ENCODE data around the gene NR0B2. TPM values are rescaled to one million over a fixed set of nuclear protein-coding genes. Genes with fewer than 3 reads are reported as not detected.
"Not testable (repeated sequence)": the region's sequence is repeated elsewhere in the genome, so short reads cannot be mapped to it uniquely, and the experiment has no call there.

The NR0B2 gene
- total RNA-seq, 1 donor from 2014 or later = not detected

- H3K79me2 ChIP-seq (ENCODE audit: insufficient read depth, low read length) = no peaks in the 10 kb centered on the region
- H3K27ac Mint-ChIP-seq (ENCODE audit: unreplicated experiment) = no peak overlapping the region
- no peak overlapping the region for H3K9ac ChIP-seq (ENCODE audit: low read length)
- H3K36me3 Mint-ChIP-seq (ENCODE audit: low read depth, unreplicated experiment) = no peaks in the 10 kb centered on the region
- no peaks in the 10 kb centered on the region for H3K27me3 Mint-ChIP-seq (ENCODE audit: low read depth, unreplicated experiment)
- H3K4me1 ChIP-seq (ENCODE audit: insufficient read depth, low read length) = peaks cover 3% of the 10 kb centered on the region
- no peak overlapping the region for H3K4me3 ChIP-seq (ENCODE audit: insufficient read depth, low read depth, low read length)
- no peak overlapping the region for H2AFZ ChIP-seq (ENCODE audit: low read depth, low read length)
- H3K9me3 Mint-ChIP-seq (ENCODE audit: unreplicated experiment) = peaks cover 2% of the 10 kb centered on the region
- H3K4me2 ChIP-seq (ENCODE audit: low read length) = no peak overlapping the region
- TF ChIP-seq, protein P1, sequence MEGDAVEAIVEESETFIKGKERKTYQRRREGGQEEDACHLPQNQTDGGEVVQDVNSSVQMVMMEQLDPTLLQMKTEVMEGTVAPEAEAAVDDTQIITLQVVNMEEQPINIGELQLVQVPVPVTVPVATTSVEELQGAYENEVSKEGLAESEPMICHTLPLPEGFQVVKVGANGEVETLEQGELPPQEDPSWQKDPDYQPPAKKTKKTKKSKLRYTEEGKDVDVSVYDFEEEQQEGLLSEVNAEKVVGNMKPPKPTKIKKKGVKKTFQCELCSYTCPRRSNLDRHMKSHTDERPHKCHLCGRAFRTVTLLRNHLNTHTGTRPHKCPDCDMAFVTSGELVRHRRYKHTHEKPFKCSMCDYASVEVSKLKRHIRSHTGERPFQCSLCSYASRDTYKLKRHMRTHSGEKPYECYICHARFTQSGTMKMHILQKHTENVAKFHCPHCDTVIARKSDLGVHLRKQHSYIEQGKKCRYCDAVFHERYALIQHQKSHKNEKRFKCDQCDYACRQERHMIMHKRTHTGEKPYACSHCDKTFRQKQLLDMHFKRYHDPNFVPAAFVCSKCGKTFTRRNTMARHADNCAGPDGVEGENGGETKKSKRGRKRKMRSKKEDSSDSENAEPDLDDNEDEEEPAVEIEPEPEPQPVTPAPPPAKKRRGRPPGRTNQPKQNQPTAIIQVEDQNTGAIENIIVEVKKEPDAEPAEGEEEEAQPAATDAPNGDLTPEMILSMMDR (IDR thresholded peaks at IDR 0.05; ENCODE audit: insufficient read depth, low read depth, low read length) = no peak
- TF ChIP-seq EZH2 (IDR thresholded peaks at IDR 0.05; ENCODE audit: insufficient read depth, low read length) = no peak
- DNase-seq (ENCODE audit: low read depth) (no peak), FAIRE-seq (no peak)
- no peaks in the 10 kb centered on the region for H3K9me3 ChIP-seq (ENCODE audit: insufficient read depth, low read depth, low read length)
- no peak overlapping the region for H3K27ac ChIP-seq (ENCODE audit: low read depth, low read length)
- no peaks in the 10 kb centered on the region for H3K4me1 Mint-ChIP-seq (ENCODE audit: low read depth, unreplicated experiment)
- H4K20me1 ChIP-seq (ENCODE audit: insufficient read depth, low read length) = peaks cover 11% of the 10 kb centered on the region
- H3K4me3 Mint-ChIP-seq (ENCODE audit: unreplicated experiment) = no peak overlapping the region
- peaks cover 12% of the 10 kb centered on the region for H3K36me3 ChIP-seq (ENCODE audit: insufficient read depth, low read length)
- no peaks in the 10 kb centered on the region for H3K27me3 ChIP-seq (ENCODE audit: insufficient read depth, low read length)
Measured at GRCh38 chr1:26874896-26875295, 38.9 kb downstream of the NR0B2 start.

GRCh38 chr1:26873097-26873496 lies 40.7 kb downstream of the NR0B2 start:
- Mint-ChIP-seq H3K27ac (ENCODE audit: unreplicated experiment) (peak overlapping the region; percentile 34), H3K4me3 (ENCODE audit: unreplicated experiment) (peak overlapping the region; percentile 34)
- H3K36me3 ChIP-seq (ENCODE audit: insufficient read depth, low read length); H3K4me1 Mint-ChIP-seq (ENCODE audit: low read depth, unreplicated experiment); H3K27ac ChIP-seq (ENCODE audit: low read depth, low read length); H3K27me3 Mint-ChIP-seq (ENCODE audit: low read depth, unreplicated experiment); H3K4me1 ChIP-seq (ENCODE audit: insufficient read depth, low read length); H3K9ac ChIP-seq (ENCODE audit: low read length); H3K9me3 Mint-ChIP-seq (ENCODE audit: unreplicated experiment); H3K36me3 Mint-ChIP-seq (ENCODE audit: low read depth, unreplicated experiment); FAIRE-seq; H3K4me3 ChIP-seq (ENCODE audit: insufficient read depth, low read depth, low read length); H4K20me1 ChIP-seq (ENCODE audit: insufficient read depth, low read length); H3K27me3 ChIP-seq (ENCODE audit: insufficient read depth, low read length); H2AFZ ChIP-seq (ENCODE audit: low read depth, low read length); H3K4me2 ChIP-seq (ENCODE audit: low read length); H3K9me3 ChIP-seq (ENCODE audit: insufficient read depth, low read depth, low read length); DNase-seq (ENCODE audit: low read depth); H3K79me2 ChIP-seq (ENCODE audit: insufficient read depth, low read length): not testable (repeated sequence)

- Mint-ChIP-seq H3K27me3 (ENCODE audit: low read depth, unreplicated experiment) (no peaks in the 10 kb centered on the region), H3K9me3 (ENCODE audit: unreplicated experiment) (no peaks in the 10 kb centered on the region), H3K36me3 (ENCODE audit: low read depth, unreplicated experiment) (no peaks in the 10 kb centered on the region), H3K4me3 (ENCODE audit: unreplicated experiment) (peak overlapping the region; percentile 86), H3K27ac (ENCODE audit: unreplicated experiment) (peak overlapping the region; percentile 66), H3K4me1 (ENCODE audit: low read depth, unreplicated experiment) (peaks cover 9% of the 10 kb centered on the region)
- no peaks in the 10 kb centered on the region for H3K9me3 ChIP-seq (ENCODE audit: insufficient read depth, low read depth, low read length)
- no peaks in the 10 kb centered on the region for H4K20me1 ChIP-seq (ENCODE audit: insufficient read depth, low read length)
- peak overlapping the region; percentile 78 for H3K4me3 ChIP-seq (ENCODE audit: insufficient read depth, low read depth, low read length)
- no peaks in the 10 kb centered on the region for H3K36me3 ChIP-seq (ENCODE audit: insufficient read depth, low read length)
- no peaks in the 10 kb centered on the region for H3K79me2 ChIP-seq (ENCODE audit: insufficient read depth, low read length)
- peak overlapping the region; percentile 86 for H3K9ac ChIP-seq (ENCODE audit: low read length)
- H3K27me3 ChIP-seq (ENCODE audit: insufficient read depth, low read length) = no peaks in the 10 kb centered on the region
- DNase-seq (ENCODE audit: low read depth) (peak; percentile 94), FAIRE-seq (no peak)
- peak overlapping the region; percentile 99 for H3K4me2 ChIP-seq (ENCODE audit: low read length)
- TF ChIP-seq EZH2 (IDR thresholded peaks at IDR 0.05; ENCODE audit: insufficient read depth, low read length) = no peak
- TF ChIP-seq, protein P1 (IDR thresholded peaks at IDR 0.05; ENCODE audit: insufficient read depth, low read depth, low read length) = no peak
- peaks cover 13% of the 10 kb centered on the region for H3K4me1 ChIP-seq (ENCODE audit: insufficient read depth, low read length)
- peak overlapping the region; percentile 97 for H3K27ac ChIP-seq (ENCODE audit: low read depth, low read length)
- peak overlapping the region; percentile 96 for H2AFZ ChIP-seq (ENCODE audit: low read depth, low read length)
Measured at GRCh38 chr1:26864610-26865480, 48.9 kb downstream of the NR0B2 start.

All from astrocyte (in vitro differentiated cells and primary cell).